ENCODE data around the gene ZSCAN10. TPM values are rescaled to one million over a fixed set of nuclear protein-coding genes. Genes with fewer than 3 reads are reported as not detected.

ZSCAN10 gene
- total and polyA plus RNA-seq, 2 donors (not counting 1 experiment from before 2014, with no cell fraction given) = 0.02 TPM; not detected in 1

DNA sequence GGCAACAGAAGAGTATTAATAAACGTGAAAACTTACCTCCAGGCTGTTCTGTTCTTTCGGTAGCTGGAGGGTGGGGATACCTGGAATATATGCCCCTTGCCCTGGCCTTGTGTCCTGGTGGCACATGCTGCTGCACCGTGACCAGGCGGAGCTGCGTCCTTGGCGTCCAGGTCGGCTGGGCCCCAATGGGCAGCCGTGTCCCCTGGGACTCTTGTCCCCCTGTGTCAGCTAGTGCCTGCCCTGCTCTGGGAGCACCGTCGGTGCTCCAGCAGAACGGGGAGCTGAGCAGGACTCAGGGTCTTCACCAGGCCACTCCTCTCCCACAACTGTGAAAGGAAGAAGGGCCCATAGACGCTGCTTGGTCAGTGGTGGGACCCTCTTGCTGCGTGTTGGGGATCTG, 43.7 kb upstream of the ZSCAN10 start:
- TF ChIP-seq CTCF (conservative IDR thresholded peaks at IDR 0.05 in 1 of 2, IDR thresholded peaks at IDR 0.05 in 1 of 2; ENCODE audit: low read depth in 1 of 2, low read length in 2 of 2) = no peak
- no peak for TF ChIP-seq EZH2 (IDR thresholded peaks at IDR 0.05; ENCODE audit: low read length, missing control alignments)
- Histone ChIP-seq H3K4me3 (replicated peaks in 1 of 4; ENCODE audit: control extremely low read depth in 1 of 4, insufficient read depth in 1 of 4, low read depth in 3 of 4, low read length in 4 of 4) (no peak overlapping the region), H3K27ac (ENCODE audit: insufficient read depth, low read length) (no peak overlapping the region), H3K4me2 (ENCODE audit: extremely low read depth, insufficient read depth, low read length) (no peak overlapping the region), H3K27me3 (ENCODE audit: control insufficient read depth, insufficient read depth, low read length) (no peaks in the 10 kb centered on the region), H3K4me1 (ENCODE audit: control insufficient read depth, extremely low read depth, insufficient read depth, low read length) (no peaks in the 10 kb centered on the region), H4K20me1 (ENCODE audit: control insufficient read depth, extremely low read depth, insufficient read depth, low read length) (no peaks in the 10 kb centered on the region), H3K36me3 (ENCODE audit: control insufficient read depth, insufficient read depth, low read length) (peaks cover 13% of the 10 kb centered on the region), H3K79me2 (ENCODE audit: control insufficient read depth, insufficient read depth, low read length) (no peaks in the 10 kb centered on the region), H3K9ac (ENCODE audit: insufficient read depth, low read length) (no peak overlapping the region), H3K9me3 (ENCODE audit: control insufficient read depth, insufficient read depth, low read depth, low read length) (no peaks in the 10 kb centered on the region), H2AFZ (ENCODE audit: low read length) (no peak overlapping the region)
- DNase-seq (ENCODE audit: low read depth in 2 of 2) = no peak

DNA sequence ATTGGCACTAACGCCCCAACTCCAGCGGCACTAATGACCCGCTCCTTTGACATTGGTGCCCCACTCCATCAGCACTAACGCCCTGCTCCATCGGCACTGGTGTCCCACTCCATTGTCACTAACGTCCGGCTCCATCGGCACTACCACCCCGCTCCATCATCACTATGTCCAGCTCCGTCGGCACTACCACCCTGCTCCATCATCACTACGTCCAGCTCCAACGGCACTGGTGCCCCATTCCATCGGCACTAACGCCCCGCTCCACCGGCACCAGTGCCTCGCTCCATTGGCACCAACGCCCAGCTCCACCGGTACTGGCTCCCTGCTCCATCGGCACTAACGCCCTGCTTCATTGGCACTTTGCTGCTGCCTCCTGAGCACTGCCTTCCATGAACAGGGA, 43.2 kb upstream of the ZSCAN10 start:
- H3K79me2 ChIP-seq (ENCODE audit: control insufficient read depth, insufficient read depth, low read length) = no peaks in the 10 kb centered on the region
- H3K36me3 ChIP-seq (ENCODE audit: control insufficient read depth, insufficient read depth, low read length) = peaks cover 13% of the 10 kb centered on the region
- DNase-seq (ENCODE audit: low read depth in 2 of 2) = no peak
- H3K9ac ChIP-seq (ENCODE audit: insufficient read depth, low read length) = no peak overlapping the region
- no peak overlapping the region for H3K4me2 ChIP-seq (ENCODE audit: extremely low read depth, insufficient read depth, low read length)
- no peaks in the 10 kb centered on the region for H4K20me1 ChIP-seq (ENCODE audit: control insufficient read depth, extremely low read depth, insufficient read depth, low read length)
- no peaks in the 10 kb centered on the region for H3K9me3 ChIP-seq (ENCODE audit: control insufficient read depth, insufficient read depth, low read depth, low read length)
- TF ChIP-seq CTCF (conservative IDR thresholded peaks at IDR 0.05 in 1 of 2, IDR thresholded peaks at IDR 0.05 in 1 of 2; ENCODE audit: low read depth in 1 of 2, low read length in 2 of 2) = no peak
- TF ChIP-seq EZH2 (IDR thresholded peaks at IDR 0.05; ENCODE audit: low read length, missing control alignments) = no peak
- H3K4me1 ChIP-seq (ENCODE audit: control insufficient read depth, extremely low read depth, insufficient read depth, low read length) = no peaks in the 10 kb centered on the region
- H3K27ac ChIP-seq (ENCODE audit: insufficient read depth, low read length) = no peak overlapping the region
- no peak overlapping the region for H2AFZ ChIP-seq (ENCODE audit: low read length)
- H3K27me3 ChIP-seq (ENCODE audit: control insufficient read depth, insufficient read depth, low read length) = no peaks in the 10 kb centered on the region
- no peak overlapping the region for H3K4me3 ChIP-seq (replicated peaks in 1 of 4; ENCODE audit: control extremely low read depth in 1 of 4, insufficient read depth in 1 of 4, low read depth in 3 of 4, low read length in 4 of 4)

DNA sequence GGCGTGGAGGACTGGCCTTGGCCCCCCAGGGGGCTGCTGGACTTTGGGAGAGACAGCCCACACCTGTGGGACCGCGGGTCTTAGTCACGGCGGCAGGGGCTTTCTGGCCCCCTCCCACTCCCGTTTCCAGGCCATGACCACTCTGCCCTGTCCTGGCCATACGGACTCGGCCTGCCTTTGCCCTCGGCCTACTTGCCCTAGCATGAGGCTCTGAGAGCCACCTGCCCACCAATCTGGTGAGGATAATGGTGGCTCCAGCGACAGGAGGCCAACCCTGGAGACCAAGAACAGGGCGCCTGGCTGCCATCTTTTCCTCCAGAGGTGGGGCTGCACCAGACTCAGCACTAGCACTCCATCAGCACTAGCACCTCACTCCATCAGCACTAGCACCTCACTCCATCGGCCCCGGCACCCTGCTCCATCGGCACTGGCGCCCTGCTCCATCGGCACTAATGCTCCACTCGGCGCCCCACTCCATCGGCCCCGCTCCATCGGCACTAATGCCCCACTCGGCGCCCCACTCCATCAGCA, 42.8 kb upstream of the ZSCAN10 start:
- no peaks in the 10 kb centered on the region for H4K20me1 ChIP-seq (ENCODE audit: control insufficient read depth, extremely low read depth, insufficient read depth, low read length)
- no peak overlapping the region for H3K27ac ChIP-seq (ENCODE audit: insufficient read depth, low read length)
- H3K9ac ChIP-seq (ENCODE audit: insufficient read depth, low read length) = no peak overlapping the region
- peaks cover 13% of the 10 kb centered on the region for H3K36me3 ChIP-seq (ENCODE audit: control insufficient read depth, insufficient read depth, low read length)
- no peaks in the 10 kb centered on the region for H3K4me1 ChIP-seq (ENCODE audit: control insufficient read depth, extremely low read depth, insufficient read depth, low read length)
- H2AFZ ChIP-seq (ENCODE audit: low read length) = no peak overlapping the region
- TF ChIP-seq CTCF (conservative IDR thresholded peaks at IDR 0.05 in 1 of 2, IDR thresholded peaks at IDR 0.05 in 1 of 2; ENCODE audit: low read depth in 1 of 2, low read length in 2 of 2) = no peak
- TF ChIP-seq EZH2 (IDR thresholded peaks at IDR 0.05; ENCODE audit: low read length, missing control alignments) = no peak
- H3K4me3 ChIP-seq (replicated peaks in 1 of 4; ENCODE audit: control extremely low read depth in 1 of 4, insufficient read depth in 1 of 4, low read depth in 3 of 4, low read length in 4 of 4) = no peak overlapping the region
- H3K9me3 ChIP-seq (ENCODE audit: control insufficient read depth, insufficient read depth, low read depth, low read length) = no peaks in the 10 kb centered on the region
- H3K79me2 ChIP-seq (ENCODE audit: control insufficient read depth, insufficient read depth, low read length) = no peaks in the 10 kb centered on the region
- no peak overlapping the region for H3K4me2 ChIP-seq (ENCODE audit: extremely low read depth, insufficient read depth, low read length)
- DNase-seq (ENCODE audit: low read depth in 2 of 2) = no peak
- no peaks in the 10 kb centered on the region for H3K27me3 ChIP-seq (ENCODE audit: control insufficient read depth, insufficient read depth, low read length)
